HG02981 (cell line): ENCODE data around the gene ARHGAP22.

ENCODE experiments used
- ATAC-seq: cut with Tn5 transposase; IDR thresholded peaks from one replicate; pipeline ENCODE4 v1.9.1; 2021; ENCODE audit warnings: mild to moderate bottlenecking, moderate library complexity; ENCODE audit not compliant: unreplicated experiment

The ARHGAP22 gene

DNA sequence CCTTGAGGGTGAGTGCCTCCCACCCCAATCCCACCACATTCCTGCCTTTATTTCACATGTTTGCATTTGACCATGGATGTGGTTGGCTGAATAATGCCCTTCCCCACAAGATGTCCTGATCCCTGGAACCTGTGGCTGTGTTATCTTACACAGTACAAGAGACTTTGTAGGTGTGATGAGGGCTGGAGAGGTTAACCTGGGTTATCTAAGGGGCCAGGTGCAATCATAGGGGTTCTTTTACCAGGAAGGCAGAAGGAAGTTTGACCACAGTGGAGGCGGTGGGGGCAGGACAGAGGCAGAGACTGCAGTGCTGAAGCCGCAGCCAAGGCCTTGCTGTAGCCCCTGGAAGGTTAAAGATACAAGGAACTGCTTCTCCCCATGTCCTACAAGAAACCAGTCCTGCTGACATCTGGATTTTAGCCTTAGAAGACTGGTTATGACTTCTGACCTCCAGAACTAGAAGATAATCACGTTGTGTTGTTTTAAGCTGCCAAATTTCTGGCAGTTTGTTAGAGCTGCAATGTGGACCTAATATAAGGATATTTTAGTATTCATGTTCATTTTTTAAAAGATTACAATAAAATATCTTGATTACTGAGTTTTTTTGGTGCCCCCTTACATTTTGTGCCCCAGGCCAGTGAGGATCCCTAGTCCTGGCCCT lies 136.6 kb downstream of the ARHGAP22 start:
- no peak for ATAC-seq

DNA sequence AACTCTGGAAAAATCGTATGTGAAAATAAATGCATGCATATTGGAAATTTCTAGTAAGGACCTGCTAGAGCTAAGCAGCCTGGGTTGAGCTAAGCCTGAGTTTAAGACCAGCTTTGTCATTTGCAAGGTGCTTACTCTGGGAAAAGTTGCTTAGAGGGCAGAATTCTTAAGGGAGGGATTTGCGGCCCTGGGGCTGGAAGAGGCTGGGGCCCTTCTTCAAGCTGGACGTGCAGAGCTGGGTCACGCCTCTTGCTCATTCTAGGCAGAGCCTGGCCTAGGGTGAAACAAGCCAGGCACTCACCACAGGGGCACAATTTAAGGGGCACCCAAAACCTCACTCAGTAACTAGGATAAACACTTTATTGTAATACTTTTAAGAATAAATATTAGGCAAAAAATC lies 137.2 kb downstream of the ARHGAP22 start:
- no peak for ATAC-seq

DNA sequence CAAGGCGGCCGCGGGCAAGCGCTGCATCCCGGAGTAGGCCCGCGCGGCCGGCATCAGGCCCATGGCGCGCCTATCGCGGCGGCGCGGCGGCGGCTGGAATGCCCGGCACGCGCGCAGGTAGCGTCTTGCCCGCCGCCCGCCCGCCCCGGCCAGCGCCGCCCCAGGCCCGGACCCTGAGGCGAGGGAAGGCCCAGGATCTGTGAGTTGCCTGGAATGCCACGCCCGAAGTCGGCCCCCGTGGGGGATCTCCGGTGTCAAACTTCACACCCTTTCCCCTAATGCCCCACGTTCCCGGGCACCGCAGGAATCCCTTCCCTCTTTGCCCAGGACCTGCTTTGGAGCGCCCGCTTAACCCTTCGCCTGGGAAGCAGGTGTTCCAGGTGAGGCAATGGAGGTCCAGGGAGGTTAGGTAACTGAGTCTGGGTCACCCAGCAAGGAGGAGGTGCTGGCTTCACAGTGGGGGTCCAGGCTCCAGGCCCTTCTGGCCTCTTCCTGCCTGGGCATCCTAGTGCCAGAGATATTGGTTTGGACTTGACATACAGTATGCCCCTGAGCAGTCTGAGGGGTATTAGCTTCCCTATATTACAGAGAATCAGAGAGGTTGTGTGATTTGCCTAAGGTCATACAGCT lies 138.1 kb downstream of the ARHGAP22 start:
- ATAC-seq = no peak

DNA sequence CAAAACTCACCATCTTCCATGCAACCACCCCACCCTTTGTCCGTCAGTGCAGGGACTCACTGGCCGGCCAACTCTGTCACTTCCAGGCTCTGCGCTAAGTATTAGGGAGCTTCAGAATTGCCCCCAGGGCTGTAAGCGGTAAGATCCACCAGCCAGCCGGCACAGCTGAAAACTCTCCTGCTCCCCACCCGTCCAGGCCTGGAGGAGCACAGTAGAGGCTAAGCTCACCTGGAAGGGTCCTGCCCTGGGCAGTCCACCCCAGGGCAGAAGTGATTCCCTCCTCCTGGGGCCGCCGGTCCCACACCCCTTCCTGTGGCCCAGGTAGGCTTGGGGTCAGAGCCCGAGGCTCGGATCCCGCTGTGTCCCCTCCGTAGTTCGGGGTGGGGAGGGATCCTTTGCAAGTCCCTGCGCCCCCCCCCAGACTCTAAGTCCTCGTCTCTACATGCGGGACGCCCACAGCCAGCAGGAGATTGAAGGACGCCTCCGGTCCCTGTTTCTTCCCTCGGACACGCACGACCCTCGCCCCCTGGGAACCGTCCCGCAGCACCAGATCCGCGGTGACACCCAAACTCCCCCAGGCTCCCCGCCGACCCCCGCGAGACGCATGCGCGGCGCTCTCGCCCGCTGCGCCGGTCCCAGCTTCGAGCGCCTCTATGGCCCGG lies 138.9 kb downstream of the ARHGAP22 start:
- ATAC-seq = no peak

DNA sequence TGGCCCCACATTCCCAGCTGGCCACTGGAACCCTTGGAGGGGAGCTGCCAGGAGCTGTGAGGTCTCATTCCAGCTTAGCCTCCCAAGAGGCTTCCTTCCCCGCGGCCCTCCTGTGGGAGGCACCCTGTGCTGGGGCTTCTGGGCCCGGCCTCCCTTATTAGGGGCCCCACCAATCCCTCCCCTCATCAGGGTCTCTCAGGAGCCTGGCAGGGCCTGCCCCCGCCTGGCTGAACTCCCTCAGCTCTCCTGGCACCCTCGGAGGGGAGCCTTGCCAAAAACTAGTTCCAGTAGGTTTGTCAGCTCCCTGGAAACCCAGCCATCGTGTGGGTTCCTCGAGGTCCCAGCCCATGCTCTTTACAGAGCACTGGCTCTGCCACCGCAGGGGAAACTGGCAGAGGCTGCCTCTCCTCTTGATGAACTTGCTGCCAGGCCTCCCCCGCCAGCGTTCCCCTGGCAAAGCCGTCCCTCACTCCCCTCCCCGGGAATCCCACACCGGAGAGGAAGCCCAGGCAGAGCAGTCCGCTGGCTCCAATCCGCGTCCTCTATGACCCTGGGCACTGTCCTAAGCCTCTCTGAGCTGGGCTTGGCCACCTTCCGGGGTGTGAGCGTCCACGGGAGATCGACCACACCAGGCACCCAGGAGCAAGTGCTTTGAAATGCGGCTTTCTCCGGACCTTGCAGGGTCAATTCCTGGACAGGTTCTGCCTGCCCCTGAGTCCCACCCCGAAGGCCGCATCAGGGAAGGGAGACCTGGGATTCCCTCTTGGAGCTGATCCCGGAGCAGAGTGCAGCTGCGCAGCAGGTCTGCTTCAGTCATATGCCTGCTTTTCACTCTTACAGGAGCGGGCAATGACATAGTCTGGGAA lies 139.8 kb downstream of the ARHGAP22 start:
- ATAC-seq = no peak

- ATAC-seq = no peak
These were observed 140.6 kb downstream of the ARHGAP22 start for GRCh38 chr10:48464121-48464870.

- no peak for ATAC-seq
These were observed 141.4 kb downstream of the ARHGAP22 start for GRCh38 chr10:48463318-48464003.

DNA sequence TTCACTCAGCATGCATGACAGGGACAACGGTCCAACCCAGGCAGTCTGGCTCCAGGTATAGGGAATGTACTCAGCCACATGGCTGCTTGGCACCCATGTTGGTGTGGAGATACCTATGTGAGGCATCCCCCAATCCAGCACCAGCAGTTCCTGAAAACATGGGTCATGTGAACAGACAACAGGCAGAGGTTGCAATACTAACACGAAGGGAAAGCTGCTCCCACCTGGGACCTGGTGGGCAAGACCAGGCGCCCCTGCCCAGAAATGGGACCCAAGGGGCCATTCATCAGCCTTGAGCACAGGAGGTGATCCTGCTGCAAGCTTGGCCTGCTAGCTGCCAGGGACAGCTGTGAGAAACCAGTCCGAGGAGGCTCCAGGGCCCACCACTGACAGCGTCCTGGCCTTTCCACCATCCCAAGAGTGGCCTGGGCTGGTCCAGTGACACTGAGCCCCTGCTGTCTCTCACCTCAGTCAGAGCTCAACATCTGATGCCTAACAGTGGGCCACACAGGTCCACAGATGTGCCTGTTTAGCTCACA lies 142.3 kb downstream of the ARHGAP22 start:
- ATAC-seq = no peak

- no peak for ATAC-seq
These were observed 143.0 kb downstream of the ARHGAP22 start for GRCh38 chr10:48461623-48462481.

- no peak for ATAC-seq
These were observed 144.7 kb downstream of the ARHGAP22 start for GRCh38 chr10:48460182-48460581.

- no peak for ATAC-seq
These were observed 145.4 kb downstream of the ARHGAP22 start for GRCh38 chr10:48459270-48460150.

- ATAC-seq = no peak
These were observed 146.2 kb downstream of the ARHGAP22 start for GRCh38 chr10:48458662-48459048.

GRCh38 chr10:48457949-48458661 lies 146.8 kb downstream of the ARHGAP22 start:
- ATAC-seq = no peak

GRCh38 chr10:48456808-48457761 lies 147.8 kb downstream of the ARHGAP22 start:
- no peak for ATAC-seq

GRCh38 chr10:48456361-48456804 lies 148.5 kb downstream of the ARHGAP22 start:
- ATAC-seq = no peak
